Measurements from ENCODE around the gene WDFY4.
A peak's percentile ranks its signal among the peaks of the same experiment; 100 is the strongest.

Gene WDFY4

GRCh38 chr10:48926255-48926654 is 241.6 kb downstream of the WDFY4 start:
- DNase-seq, result no peak

- DNase-seq, result no peak
Observed at GRCh38 chr10:48926764-48927540, 242.3 kb downstream of the WDFY4 start.

- no peak for DNase-seq
Observed at GRCh38 chr10:48929413-48929990, 244.8 kb downstream of the WDFY4 start.

GRCh38 chr10:48931188-48931587 is 246.5 kb downstream of the WDFY4 start:
- DNase-seq, result no peak

- DNase-seq, result no peak
Observed at GRCh38 chr10:48932831-48933664, 248.4 kb downstream of the WDFY4 start.

- DNase-seq, result peak; percentile 10
Observed at GRCh38 chr10:48934672-48935501, 250.2 kb downstream of the WDFY4 start.

- DNase-seq, result no peak
Observed at GRCh38 chr10:48935577-48935976, 250.9 kb downstream of the WDFY4 start.

- DNase-seq, result no peak
Observed at GRCh38 chr10:48937796-48938195, 253.1 kb downstream of the WDFY4 start.

- no peak for DNase-seq
Observed at GRCh38 chr10:48938281-48938680, 253.6 kb downstream of the WDFY4 start.

GRCh38 chr10:48938990-48939536 is 254.4 kb downstream of the WDFY4 start:
- no peak for DNase-seq

GRCh38 chr10:48939790-48940325 is 255.2 kb downstream of the WDFY4 start, which contains the start of gene LRRC18:
TSS of gene LRRC18 (minus strand) at chr10:48939840. CDS start at chr10:48914155, 25,685 bp downstream.
- no peak for DNase-seq

GRCh38 chr10:48940372-48940771 is 255.7 kb downstream of the WDFY4 start:
- no peak for DNase-seq

GRCh38 chr10:48940958-48941357 is 256.3 kb downstream of the WDFY4 start:
- no peak for DNase-seq

GRCh38 chr10:48941427-48942075 is 256.9 kb downstream of the WDFY4 start:
- DNase-seq, result no peak

- DNase-seq, result no peak
Observed at GRCh38 chr10:48943096-48943495, 258.4 kb downstream of the WDFY4 start.

GRCh38 chr10:48944171-48944570 is 259.5 kb downstream of the WDFY4 start:
- no peak for DNase-seq

- DNase-seq, result no peak
Observed at GRCh38 chr10:48945441-48946130, 260.9 kb downstream of the WDFY4 start.

GRCh38 chr10:48946332-48946731 is 261.7 kb downstream of the WDFY4 start:
- DNase-seq, result no peak

- DNase-seq, result no peak
Observed at GRCh38 chr10:48946891-48947500, 262.3 kb downstream of the WDFY4 start.

GRCh38 chr10:48947690-48948469 is 263.2 kb downstream of the WDFY4 start:
- no peak for DNase-seq
